Epithelial cell of proximal tubule (primary cell): Measurements from ENCODE around the gene CTNNBL1. TPM values are rescaled to one million over a fixed set of nuclear protein-coding genes. Genes with fewer than 3 reads are reported as not detected.

Experiments used
- DNase-seq: peaks from one replicate; pipeline ENCODE4 v3.0.0-alpha.2; 2011; ENCODE audit warnings: low read depth
- H3K4me3 ChIP-seq: 2 replicates; pipeline ENCODE4 v1.5.1; 2011; ENCODE audit warnings: low read depth, mild to moderate bottlenecking, low read length
- total RNA-seq: library from RNA; depleted of rRNA; stranded (reverse); fragments of >200 nt; gene quantifications from 2 replicates; pipeline ENCODE4 v1.2.3, GENCODE V29; 2015
- TF ChIP-seq, protein P1 (sequence below): conservative IDR thresholded peaks from 2 replicates; pipeline ENCODE4 v1.5.1; 2012; ENCODE audit warnings: low read depth, mild to moderate bottlenecking, low read length

CTNNBL1 gene
- total RNA-seq, 1 donor from 2014 or later, result 25.6 TPM

DNA sequence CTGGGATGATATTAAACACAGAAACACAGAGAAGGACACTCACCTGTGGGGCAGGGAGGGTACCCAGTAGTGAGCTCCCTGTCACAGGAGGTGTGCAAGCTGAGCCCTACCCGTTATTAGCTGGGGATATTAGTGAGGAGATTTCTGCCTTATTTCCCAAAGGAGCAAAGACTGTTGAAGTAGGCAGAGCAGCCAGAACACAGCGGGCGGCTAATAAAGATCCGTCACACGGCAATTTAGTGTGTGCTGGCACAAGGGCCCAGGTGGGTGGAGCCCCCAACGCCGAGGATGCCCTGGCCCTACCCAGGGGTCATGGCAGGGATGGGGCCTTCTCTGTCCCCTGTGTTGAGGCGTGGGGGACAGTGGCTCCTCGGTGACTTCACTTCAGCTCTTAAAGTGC, 217.4 kb downstream of the CTNNBL1 start:
- no peak for DNase-seq
- H3K4me3 ChIP-seq, result no peak overlapping the region
- TF ChIP-seq, protein P1, sequence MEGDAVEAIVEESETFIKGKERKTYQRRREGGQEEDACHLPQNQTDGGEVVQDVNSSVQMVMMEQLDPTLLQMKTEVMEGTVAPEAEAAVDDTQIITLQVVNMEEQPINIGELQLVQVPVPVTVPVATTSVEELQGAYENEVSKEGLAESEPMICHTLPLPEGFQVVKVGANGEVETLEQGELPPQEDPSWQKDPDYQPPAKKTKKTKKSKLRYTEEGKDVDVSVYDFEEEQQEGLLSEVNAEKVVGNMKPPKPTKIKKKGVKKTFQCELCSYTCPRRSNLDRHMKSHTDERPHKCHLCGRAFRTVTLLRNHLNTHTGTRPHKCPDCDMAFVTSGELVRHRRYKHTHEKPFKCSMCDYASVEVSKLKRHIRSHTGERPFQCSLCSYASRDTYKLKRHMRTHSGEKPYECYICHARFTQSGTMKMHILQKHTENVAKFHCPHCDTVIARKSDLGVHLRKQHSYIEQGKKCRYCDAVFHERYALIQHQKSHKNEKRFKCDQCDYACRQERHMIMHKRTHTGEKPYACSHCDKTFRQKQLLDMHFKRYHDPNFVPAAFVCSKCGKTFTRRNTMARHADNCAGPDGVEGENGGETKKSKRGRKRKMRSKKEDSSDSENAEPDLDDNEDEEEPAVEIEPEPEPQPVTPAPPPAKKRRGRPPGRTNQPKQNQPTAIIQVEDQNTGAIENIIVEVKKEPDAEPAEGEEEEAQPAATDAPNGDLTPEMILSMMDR, result no peak

- TF ChIP-seq, protein P1, result no peak
- H3K4me3 ChIP-seq, result no peak overlapping the region
- no peak for DNase-seq
Measured at GRCh38 chr20:37911838-37912281, 218.0 kb downstream of the CTNNBL1 start.

- TF ChIP-seq, protein P1, result no peak
- no peak for DNase-seq
- no peak overlapping the region for H3K4me3 ChIP-seq
Measured at GRCh38 chr20:37912874-37913273, 219.0 kb downstream of the CTNNBL1 start.

DNA sequence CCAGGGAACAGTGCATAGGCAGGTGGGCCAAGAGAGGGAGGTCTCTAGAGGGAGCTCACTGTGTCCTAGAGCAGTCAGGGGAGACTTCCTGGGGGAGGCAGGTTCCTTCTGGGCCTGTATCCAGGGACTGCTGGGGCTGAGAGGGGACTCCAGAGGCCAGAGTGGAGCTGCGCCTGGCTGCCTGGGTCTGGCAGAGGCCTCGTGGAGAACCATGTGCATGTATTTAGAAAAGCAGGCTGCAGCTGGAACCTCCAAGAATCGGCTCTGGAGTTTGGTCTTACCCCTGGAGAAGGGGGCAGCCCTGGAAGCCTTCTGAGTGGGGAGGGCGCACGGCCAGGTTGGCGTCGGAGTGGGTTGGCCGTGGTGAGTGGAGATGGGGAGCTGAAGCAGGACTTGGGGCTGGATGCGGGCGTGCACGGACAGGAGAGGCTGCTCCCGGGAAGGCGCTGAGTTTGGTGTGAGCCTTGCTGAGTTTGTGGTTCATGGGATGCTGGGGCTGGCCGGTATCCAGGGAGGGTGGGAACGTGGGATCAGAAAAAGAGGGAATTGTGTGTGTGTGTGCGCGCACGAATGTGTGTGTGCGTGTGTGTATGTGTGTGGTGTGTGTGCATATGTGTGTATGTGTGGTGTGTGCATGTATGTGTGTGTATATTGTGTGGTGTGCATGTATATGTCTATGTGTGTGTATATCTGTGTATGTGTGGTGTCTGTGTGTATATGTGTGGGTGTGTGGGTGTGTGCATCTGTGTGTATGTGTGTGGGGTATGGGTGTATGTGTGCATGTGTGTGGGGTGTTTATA, 219.9 kb downstream of the CTNNBL1 start:
- TF ChIP-seq, protein P1, result no peak
- H3K4me3 ChIP-seq, result no peak overlapping the region
- DNase-seq, result no peak

DNA sequence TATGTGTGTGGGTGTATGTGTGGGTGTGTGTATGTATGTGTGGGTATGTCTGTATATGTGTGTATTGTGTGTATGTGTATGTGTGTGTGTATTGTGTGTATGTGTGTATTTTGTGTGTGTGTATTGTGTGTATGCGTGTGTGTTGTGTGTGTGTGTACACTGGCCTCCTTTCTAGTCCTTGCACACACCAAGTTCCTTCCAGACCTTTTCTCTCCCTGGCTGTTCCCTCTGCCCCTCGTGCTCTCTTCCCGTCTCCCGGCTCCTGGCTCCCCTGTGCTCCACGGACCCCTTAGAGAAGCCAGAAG, 220.5 kb downstream of the CTNNBL1 start:
- TF ChIP-seq, protein P1, result no peak
- H3K4me3 ChIP-seq, result no peak overlapping the region
- no peak for DNase-seq

DNA sequence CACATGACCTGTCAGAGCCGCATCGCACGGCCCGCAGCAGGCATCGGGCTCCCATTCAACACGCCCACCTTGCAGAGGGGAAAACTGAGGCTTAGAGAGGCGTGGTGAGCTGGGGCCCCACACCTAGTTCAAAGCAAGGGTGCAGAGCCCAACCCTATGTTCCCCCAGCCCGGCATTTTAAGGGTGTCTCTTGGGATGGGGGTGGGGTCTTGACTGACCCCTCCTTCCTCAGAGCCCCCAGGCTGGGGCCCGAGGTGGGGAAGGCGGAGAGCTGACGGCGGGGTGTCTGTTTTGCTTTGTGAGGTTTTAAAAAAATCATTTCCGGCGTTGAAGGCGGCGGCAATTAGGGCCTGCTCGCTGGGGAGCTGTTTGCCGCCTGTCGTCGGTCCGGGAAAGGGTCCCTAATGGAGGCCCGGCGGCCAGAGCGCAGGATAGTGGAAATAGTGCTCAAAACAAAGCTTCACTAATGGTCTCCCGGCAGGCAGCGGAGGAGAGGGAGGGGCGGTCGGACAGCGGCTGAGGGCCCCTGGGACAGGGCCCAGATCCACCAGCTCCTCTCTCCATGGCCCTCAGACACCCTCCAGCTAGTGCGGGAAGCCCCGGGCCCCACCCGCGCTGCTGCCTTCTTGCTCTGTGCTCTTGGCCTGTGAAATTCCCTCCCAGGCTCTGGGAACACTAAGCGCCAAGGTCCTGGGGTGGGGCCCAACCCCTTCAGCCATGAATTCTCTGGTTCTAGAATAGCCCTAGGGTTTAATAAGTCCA, 221.0 kb downstream of the CTNNBL1 start:
- DNase-seq, result no peak
- H3K4me3 ChIP-seq, result peak overlapping the region; percentile 16
- TF ChIP-seq, protein P1, result no peak
